Coronary artery (tissue), 2 donors: ENCODE measurements around the gene PIP4K2A.

ENCODE experiments used
- DNase-seq: peaks from one replicate; pipeline ENCODE4 v3.0.0-alpha.2; 2017; ENCODE audit warnings: low spot score
- H3K27ac ChIP-seq, 2 donors: fragments of 200-600 bp; sonication (generic); one replicate each; pipeline ENCODE4 v1.5.1; 2016 to 2019
- H3K4me3 ChIP-seq: fragments of 200-600 bp; sonication (generic); 2 replicates; pipeline ENCODE4 v1.5.1; 2016; ENCODE audit warnings: mild to moderate bottlenecking, moderate library complexity
- TF ChIP-seq, protein P1 (sequence below): fragments of 200-600 bp; sonication (generic); IDR thresholded peaks from one replicate; pipeline ENCODE4 v1.5.1; 2019; ENCODE audit warnings: antibody characterized with exemption

The PIP4K2A gene

DNA sequence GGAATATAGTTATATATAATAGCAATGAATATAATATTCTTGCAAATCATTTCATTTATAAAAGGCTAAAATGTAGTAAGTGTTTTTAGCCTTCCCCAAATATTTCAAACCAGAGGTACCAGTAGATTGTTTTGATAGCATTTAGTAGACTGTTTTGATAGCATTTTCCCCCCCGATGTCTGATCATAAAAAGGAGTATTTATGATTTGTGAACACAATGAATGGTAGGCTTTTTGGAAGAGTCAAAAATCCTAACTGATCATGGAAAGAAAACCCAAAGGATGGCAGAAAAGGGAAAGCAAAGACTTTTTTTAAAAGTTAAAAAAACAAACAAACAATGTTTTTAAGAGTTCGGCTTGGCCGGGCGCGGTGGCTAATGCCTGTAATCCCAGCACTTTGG, 152.5 kb downstream of the PIP4K2A start:
- Histone ChIP-seq H3K27ac (no peak overlapping the region), H3K4me3 (no peak overlapping the region)
- no peak for DNase-seq
- TF ChIP-seq, protein P1, sequence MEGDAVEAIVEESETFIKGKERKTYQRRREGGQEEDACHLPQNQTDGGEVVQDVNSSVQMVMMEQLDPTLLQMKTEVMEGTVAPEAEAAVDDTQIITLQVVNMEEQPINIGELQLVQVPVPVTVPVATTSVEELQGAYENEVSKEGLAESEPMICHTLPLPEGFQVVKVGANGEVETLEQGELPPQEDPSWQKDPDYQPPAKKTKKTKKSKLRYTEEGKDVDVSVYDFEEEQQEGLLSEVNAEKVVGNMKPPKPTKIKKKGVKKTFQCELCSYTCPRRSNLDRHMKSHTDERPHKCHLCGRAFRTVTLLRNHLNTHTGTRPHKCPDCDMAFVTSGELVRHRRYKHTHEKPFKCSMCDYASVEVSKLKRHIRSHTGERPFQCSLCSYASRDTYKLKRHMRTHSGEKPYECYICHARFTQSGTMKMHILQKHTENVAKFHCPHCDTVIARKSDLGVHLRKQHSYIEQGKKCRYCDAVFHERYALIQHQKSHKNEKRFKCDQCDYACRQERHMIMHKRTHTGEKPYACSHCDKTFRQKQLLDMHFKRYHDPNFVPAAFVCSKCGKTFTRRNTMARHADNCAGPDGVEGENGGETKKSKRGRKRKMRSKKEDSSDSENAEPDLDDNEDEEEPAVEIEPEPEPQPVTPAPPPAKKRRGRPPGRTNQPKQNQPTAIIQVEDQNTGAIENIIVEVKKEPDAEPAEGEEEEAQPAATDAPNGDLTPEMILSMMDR, result no peak

DNA sequence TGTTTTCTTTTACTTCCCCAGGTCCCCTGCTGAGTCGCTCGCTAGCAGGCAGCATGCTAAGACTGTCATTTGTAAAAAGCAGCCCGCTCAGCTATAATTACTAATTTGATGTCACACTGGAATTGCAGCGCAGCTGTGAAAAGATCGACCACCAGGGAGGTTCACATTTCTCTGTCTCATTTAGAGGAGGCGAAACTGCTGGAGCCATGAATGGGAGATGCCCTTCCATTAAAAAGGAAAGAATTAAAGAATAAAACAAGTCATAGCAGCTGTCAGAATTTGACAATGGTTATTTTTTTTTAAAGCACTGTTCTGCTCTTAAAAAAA, 153.5 kb downstream of the PIP4K2A start:
- TF ChIP-seq, protein P1, result no peak
- Histone ChIP-seq H3K27ac (no peak overlapping the region), H3K4me3 (no peak overlapping the region)
- no peak for DNase-seq

DNA sequence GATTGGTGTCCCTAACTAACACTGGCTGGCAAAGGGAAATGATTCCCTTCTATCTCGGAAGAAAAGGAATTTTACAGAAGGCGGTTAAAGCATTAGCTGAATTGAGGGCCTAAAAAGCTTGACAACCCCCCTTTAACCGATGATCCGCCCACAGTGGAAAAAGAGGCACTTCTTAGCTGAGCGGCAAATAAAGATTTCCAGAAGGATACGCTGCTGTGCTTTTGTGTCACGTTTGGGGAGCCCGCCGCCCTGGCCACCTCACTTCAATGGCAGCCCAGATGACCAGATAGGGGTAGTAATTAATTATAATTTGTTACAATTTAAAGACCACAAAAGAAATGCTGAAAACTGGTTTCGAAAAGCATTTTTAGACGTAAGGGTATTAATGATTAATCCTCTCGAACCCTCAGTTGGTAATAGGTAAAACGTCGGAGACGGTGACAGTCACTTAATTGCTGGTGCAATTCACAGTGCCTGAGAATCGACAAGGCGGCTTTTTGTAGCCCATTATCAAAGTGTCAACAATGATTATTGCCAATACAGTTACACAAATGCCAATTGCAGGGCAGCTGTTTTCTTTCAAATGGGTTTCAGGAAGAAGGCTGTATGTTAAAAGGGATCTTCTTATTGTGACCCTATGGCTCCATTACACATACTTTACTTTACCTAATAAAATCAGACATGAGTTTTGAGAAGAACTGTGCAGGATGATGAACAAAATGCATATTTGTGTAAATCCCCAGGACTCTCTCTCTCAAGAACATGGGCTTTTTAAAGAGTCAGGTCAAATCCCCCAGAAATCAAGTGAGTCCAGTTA, 154.1 kb downstream of the PIP4K2A start:
- DNase-seq, result no peak
- Histone ChIP-seq H3K4me3 (no peak overlapping the region), H3K27ac (no peak overlapping the region)
- TF ChIP-seq, protein P1, result no peak

DNA sequence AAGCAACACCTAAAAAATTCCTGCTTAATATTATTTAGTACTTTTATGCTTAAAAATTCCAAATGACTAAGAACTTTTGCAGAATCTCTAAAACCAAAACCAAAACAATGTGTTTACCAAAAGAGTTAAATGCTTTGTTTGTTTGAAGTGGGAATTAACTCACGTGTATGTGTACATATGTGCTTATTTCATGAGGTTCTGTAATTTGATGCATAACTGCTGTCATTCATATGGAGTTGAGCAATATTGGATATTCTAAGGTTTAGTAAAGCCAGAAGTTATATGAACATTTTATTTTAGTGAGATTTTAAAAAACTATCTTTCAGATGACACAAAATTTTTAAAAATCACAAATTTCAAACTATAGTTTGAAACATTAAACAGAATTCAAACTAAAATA, 157.1 kb downstream of the PIP4K2A start:
- DNase-seq, result no peak
- Histone ChIP-seq H3K27ac (no peak overlapping the region), H3K4me3 (no peak overlapping the region)
- TF ChIP-seq, protein P1, result no peak

DNA sequence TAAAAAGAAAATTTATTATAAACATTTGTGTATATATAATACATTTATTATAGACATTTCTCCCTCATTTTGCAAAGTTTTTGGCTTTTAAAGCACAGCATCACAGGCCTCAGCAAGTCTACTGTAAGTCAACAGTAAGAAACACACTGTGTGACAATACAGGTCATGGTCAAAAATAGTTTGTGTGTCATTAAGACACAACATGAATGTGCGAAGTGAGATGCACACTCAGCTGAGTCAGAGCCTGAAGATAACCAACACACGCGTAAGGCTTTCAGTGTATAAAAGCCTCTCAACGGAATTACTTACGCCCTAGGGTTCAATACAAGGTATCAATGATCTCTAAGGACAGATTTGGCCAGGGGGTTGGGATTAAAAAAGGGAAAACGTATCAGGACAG, 157.6 kb downstream of the PIP4K2A start:
- H3K27ac ChIP-seq, result no peak overlapping the region

DNA sequence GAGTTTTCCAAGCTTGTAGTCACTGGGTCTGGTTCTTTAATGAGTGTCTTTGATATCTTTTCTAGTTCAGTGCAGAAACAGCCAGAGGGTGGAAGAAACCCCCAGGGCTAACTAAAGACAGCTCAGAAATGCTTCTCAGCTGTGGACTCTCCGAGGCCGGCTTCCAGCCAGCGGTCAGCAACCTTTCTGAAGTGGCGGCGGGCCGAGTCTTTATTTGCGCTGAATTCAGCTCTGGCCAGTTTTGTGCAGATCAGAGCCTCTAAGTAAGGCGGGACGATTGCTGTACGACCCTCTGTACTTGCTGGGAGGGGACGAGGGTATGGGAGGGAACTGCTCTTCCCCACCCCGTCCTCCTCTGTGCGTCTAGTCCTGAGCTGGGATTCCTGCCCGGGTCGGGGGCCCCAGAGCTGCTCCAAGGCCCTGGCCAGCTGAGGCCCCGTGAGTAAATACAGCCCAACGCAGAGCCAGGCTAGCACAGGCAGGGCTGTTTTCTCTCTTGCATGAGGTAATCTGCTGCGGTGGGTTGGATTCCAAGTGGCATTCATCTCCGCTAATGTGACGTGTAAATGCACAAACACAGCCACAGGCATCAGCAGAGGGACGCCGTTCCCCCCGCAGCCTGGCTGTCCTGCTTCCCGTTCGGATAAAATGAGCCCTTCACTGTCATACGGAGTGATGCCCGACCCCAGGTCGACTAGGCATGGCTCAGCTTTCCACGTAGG, 159.8 kb downstream of the PIP4K2A start:
- DNase-seq, result peak; percentile 80
- peak overlapping the region; percentile 63 for H3K4me3 ChIP-seq
- H3K27ac ChIP-seq, result peak overlapping the region; percentile 74 to 80
- TF ChIP-seq, protein P1, result no peak

More for the DNA sequence above, 157.6 kb downstream of the PIP4K2A start:
- TF ChIP-seq, protein P1, result no peak
- DNase-seq, result no peak
- H3K4me3 ChIP-seq, result no peak overlapping the region
